ENCODE measurements around the gene DACH2. TPM values are rescaled to one million over a fixed set of nuclear protein-coding genes. Genes with fewer than 3 reads are reported as not detected.

DACH2 gene
- total RNA-seq, 2 experiments from 2014 or later, result not detected

- Histone ChIP-seq H3K27ac (ENCODE audit: low read depth, low read length, poor library complexity, severe bottlenecking) (no peak overlapping the region), H3K4me3 (ENCODE audit: low read depth, low read length, poor library complexity, severe bottlenecking) (no peak overlapping the region), H3K79me2 (ENCODE audit: insufficient read depth, low read depth, low read length) (no peaks in the 10 kb centered on the region), H4K20me1 (ENCODE audit: insufficient read depth, low read length) (no peaks in the 10 kb centered on the region), H3K9me2 (ENCODE audit: insufficient read depth, low read length) (no peaks in the 10 kb centered on the region), H3K9me3 (ENCODE audit: low read length) (no peaks in the 10 kb centered on the region), H3K4me2 (ENCODE audit: low read length) (no peak overlapping the region), H3K4me1 (ENCODE audit: insufficient read depth, low read length, poor library complexity, severe bottlenecking) (no peaks in the 10 kb centered on the region), H2AFZ (ENCODE audit: low read length) (no peak overlapping the region), H3K36me3 (ENCODE audit: insufficient read depth, low read length) (no peaks in the 10 kb centered on the region)
- DNase-seq (ENCODE audit: low spot score), result no peak
- TF ChIP-seq CTCF (conservative IDR thresholded peaks at IDR 0.05; ENCODE audit: low read length) (no peak), EZH2phosphoT487 (IDR thresholded peaks at IDR 0.05; ENCODE audit: borderline replicate concordance, low read depth, low read length) (no peak)
- intact Hi-C loops (cut with micrococcal nuclease; ENCODE audit: unreplicated experiment), result no loop called here
- POLR2A ChIA-PET, result no interaction called here
- CTCF ChIA-PET (ENCODE audit: unreplicated experiment), result no interaction called here
- no TSS peak for BruUV-seq (replicated peaks)
Observed at GRCh38 chrX:86192827-86193226, 44.6 kb downstream of the DACH2 start.

DNA sequence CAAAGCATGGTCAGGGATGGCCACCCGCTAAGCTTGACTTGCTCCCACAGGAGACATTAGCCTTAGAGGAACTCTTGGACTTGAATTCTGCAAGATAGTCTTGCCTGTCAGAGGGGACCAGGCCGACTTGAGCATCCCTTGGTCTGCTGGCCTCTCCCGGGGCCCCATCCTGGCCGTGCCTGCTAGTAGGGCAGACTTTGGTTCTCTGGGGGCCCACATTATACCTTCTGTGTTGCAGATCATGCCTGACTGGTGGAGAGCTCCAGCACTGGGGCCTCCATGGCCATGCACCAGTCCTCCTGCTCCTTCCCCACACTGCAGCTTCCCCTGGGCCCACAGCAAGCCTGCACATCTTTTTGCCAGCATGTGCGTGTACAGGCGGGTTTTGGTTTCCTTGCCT is 46.5 kb downstream of the DACH2 start:
- intact Hi-C loops (cut with micrococcal nuclease; ENCODE audit: unreplicated experiment), result no loop called here
- CTCF ChIA-PET (ENCODE audit: unreplicated experiment), result no interaction called here

GRCh38 chrX:86195343-86195742 is 47.1 kb downstream of the DACH2 start:
- Histone ChIP-seq H3K9me2 (ENCODE audit: insufficient read depth, low read length) (no peaks in the 10 kb centered on the region), H3K36me3 (ENCODE audit: insufficient read depth, low read length) (no peaks in the 10 kb centered on the region)
- no TSS peak for BruUV-seq (replicated peaks)

More for the DNA sequence above, 46.5 kb downstream of the DACH2 start:
- H3K36me3 ChIP-seq (ENCODE audit: insufficient read depth, low read length), result no peaks in the 10 kb centered on the region
- H3K9me3 ChIP-seq (ENCODE audit: low read length), result no peaks in the 10 kb centered on the region
- no peak overlapping the region for H2AFZ ChIP-seq (ENCODE audit: low read length)
- BruUV-seq (replicated peaks), result no TSS peak
- no peaks in the 10 kb centered on the region for H3K79me2 ChIP-seq (ENCODE audit: insufficient read depth, low read depth, low read length)
- POLR2A ChIA-PET, result no interaction called here
- H3K4me2 ChIP-seq (ENCODE audit: low read length), result no peak overlapping the region
- H4K20me1 ChIP-seq (ENCODE audit: insufficient read depth, low read length), result no peaks in the 10 kb centered on the region
- no peak overlapping the region for H3K27ac ChIP-seq (ENCODE audit: low read depth, low read length, poor library complexity, severe bottlenecking)
- no peaks in the 10 kb centered on the region for H3K9me2 ChIP-seq (ENCODE audit: insufficient read depth, low read length)
- H3K4me3 ChIP-seq (ENCODE audit: low read depth, low read length, poor library complexity, severe bottlenecking), result no peak overlapping the region
- TF ChIP-seq EZH2phosphoT487 (IDR thresholded peaks at IDR 0.05; ENCODE audit: borderline replicate concordance, low read depth, low read length), result no peak
- no peak for TF ChIP-seq CTCF (conservative IDR thresholded peaks at IDR 0.05; ENCODE audit: low read length)
- H3K4me1 ChIP-seq (ENCODE audit: insufficient read depth, low read length, poor library complexity, severe bottlenecking), result no peaks in the 10 kb centered on the region
- DNase-seq (ENCODE audit: low spot score), result no peak

More at GRCh38 chrX:86195343-86195742, 47.1 kb downstream of the DACH2 start:
- ChIA-PET POLR2A (no interaction called here), CTCF (ENCODE audit: unreplicated experiment) (no interaction called here)
- TF ChIP-seq EZH2phosphoT487 (IDR thresholded peaks at IDR 0.05; ENCODE audit: borderline replicate concordance, low read depth, low read length) (no peak), CTCF (conservative IDR thresholded peaks at IDR 0.05; ENCODE audit: low read length) (no peak)
- H3K79me2 ChIP-seq (ENCODE audit: insufficient read depth, low read depth, low read length), result no peaks in the 10 kb centered on the region
- no peaks in the 10 kb centered on the region for H4K20me1 ChIP-seq (ENCODE audit: insufficient read depth, low read length)
- H3K4me2 ChIP-seq (ENCODE audit: low read length), result no peak overlapping the region
- H3K4me1 ChIP-seq (ENCODE audit: insufficient read depth, low read length, poor library complexity, severe bottlenecking), result no peaks in the 10 kb centered on the region
- no peaks in the 10 kb centered on the region for H3K9me3 ChIP-seq (ENCODE audit: low read length)
- no peak overlapping the region for H2AFZ ChIP-seq (ENCODE audit: low read length)
- DNase-seq (ENCODE audit: low spot score), result no peak
- no peak overlapping the region for H3K4me3 ChIP-seq (ENCODE audit: low read depth, low read length, poor library complexity, severe bottlenecking)
- no peak overlapping the region for H3K27ac ChIP-seq (ENCODE audit: low read depth, low read length, poor library complexity, severe bottlenecking)
- intact Hi-C loops (cut with micrococcal nuclease; ENCODE audit: unreplicated experiment), result no loop called here
